ENCODE measurements around the gene AMFR.

DNA sequence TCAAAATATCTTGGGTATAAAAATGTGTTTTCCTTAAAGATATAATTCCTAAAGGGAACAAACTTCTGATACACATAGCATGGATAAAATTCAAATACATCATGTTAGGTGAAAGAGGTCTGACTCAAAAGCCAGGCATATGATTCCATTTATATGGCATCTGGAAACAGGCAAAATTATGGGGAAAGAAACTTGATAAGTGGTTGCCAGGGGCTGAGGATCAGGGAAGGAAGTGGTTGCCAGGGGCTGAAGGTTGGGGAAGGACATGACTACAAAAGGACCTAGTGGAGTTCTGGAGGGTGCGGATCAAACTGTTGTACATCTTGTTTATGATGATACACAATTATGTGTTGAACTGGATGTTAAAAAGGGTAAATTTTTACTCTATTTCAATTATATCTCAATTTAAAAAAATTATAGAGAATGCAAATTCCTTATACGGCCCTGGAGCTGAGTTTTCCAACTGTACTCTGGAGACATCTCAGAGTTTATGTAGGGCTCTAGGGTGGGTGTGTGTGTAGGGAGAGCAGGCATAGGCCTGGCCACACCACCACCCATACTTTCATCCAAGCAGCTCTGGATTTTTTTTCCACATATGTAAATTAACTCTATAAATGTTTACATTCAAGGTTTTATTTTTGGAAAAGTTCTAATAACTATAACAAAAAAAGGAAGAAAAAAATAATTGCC, 55.0 kb downstream of the AMFR start:
- TF ChIP-seq, protein P1, sequence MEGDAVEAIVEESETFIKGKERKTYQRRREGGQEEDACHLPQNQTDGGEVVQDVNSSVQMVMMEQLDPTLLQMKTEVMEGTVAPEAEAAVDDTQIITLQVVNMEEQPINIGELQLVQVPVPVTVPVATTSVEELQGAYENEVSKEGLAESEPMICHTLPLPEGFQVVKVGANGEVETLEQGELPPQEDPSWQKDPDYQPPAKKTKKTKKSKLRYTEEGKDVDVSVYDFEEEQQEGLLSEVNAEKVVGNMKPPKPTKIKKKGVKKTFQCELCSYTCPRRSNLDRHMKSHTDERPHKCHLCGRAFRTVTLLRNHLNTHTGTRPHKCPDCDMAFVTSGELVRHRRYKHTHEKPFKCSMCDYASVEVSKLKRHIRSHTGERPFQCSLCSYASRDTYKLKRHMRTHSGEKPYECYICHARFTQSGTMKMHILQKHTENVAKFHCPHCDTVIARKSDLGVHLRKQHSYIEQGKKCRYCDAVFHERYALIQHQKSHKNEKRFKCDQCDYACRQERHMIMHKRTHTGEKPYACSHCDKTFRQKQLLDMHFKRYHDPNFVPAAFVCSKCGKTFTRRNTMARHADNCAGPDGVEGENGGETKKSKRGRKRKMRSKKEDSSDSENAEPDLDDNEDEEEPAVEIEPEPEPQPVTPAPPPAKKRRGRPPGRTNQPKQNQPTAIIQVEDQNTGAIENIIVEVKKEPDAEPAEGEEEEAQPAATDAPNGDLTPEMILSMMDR (IDR thresholded peaks at IDR 0.05 in 2 of 3, conservative IDR thresholded peaks at IDR 0.05 in 1 of 3; ENCODE audit: control insufficient read depth in 2 of 3, extremely low read depth in 1 of 3, insufficient read depth in 1 of 3, low read depth in 3 of 3, low read length in 3 of 3): no peak
- TF ChIP-seq NFIC (IDR thresholded peaks at IDR 0.05; ENCODE audit: low read depth, low read length) (no peak), ZZZ3 (IDR thresholded peaks at IDR 0.05; ENCODE audit: control insufficient read depth, insufficient read length, low read depth) (no peak), TCF12 (IDR thresholded peaks at IDR 0.05; ENCODE audit: low read depth, low read length) (no peak), SMC3 (IDR thresholded peaks at IDR 0.05; ENCODE audit: borderline replicate concordance, low read length) (no peak), DPF2 (IDR thresholded peaks at IDR 0.05) (no peak), ZNF384 (IDR thresholded peaks at IDR 0.05; ENCODE audit: borderline replicate concordance, low read depth, low read length) (no peak), YBX1 (IDR thresholded peaks at IDR 0.05) (no peak), SMAD1 (IDR thresholded peaks at IDR 0.05; ENCODE audit: low read depth, partially characterized antibody) (no peak), BCL11A (IDR thresholded peaks at IDR 0.05; ENCODE audit: low read depth, low read length) (no peak), CHD1 (IDR thresholded peaks at IDR 0.05; ENCODE audit: low read depth, low read length) (no peak)
- TF ChIP-seq, protein P2, sequence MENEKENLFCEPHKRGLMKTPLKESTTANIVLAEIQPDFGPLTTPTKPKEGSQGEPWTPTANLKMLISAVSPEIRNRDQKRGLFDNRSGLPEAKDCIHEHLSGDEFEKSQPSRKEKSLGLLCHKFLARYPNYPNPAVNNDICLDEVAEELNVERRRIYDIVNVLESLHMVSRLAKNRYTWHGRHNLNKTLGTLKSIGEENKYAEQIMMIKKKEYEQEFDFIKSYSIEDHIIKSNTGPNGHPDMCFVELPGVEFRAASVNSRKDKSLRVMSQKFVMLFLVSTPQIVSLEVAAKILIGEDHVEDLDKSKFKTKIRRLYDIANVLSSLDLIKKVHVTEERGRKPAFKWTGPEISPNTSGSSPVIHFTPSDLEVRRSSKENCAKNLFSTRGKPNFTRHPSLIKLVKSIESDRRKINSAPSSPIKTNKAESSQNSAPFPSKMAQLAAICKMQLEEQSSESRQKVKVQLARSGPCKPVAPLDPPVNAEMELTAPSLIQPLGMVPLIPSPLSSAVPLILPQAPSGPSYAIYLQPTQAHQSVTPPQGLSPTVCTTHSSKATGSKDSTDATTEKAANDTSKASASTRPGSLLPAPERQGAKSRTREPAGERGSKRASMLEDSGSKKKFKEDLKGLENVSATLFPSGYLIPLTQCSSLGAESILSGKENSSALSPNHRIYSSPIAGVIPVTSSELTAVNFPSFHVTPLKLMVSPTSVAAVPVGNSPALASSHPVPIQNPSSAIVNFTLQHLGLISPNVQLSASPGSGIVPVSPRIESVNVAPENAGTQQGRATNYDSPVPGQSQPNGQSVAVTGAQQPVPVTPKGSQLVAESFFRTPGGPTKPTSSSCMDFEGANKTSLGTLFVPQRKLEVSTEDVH (IDR thresholded peaks at IDR 0.05; ENCODE audit: low read depth, partially characterized antibody): no peak
- TF ChIP-seq, protein P3, sequence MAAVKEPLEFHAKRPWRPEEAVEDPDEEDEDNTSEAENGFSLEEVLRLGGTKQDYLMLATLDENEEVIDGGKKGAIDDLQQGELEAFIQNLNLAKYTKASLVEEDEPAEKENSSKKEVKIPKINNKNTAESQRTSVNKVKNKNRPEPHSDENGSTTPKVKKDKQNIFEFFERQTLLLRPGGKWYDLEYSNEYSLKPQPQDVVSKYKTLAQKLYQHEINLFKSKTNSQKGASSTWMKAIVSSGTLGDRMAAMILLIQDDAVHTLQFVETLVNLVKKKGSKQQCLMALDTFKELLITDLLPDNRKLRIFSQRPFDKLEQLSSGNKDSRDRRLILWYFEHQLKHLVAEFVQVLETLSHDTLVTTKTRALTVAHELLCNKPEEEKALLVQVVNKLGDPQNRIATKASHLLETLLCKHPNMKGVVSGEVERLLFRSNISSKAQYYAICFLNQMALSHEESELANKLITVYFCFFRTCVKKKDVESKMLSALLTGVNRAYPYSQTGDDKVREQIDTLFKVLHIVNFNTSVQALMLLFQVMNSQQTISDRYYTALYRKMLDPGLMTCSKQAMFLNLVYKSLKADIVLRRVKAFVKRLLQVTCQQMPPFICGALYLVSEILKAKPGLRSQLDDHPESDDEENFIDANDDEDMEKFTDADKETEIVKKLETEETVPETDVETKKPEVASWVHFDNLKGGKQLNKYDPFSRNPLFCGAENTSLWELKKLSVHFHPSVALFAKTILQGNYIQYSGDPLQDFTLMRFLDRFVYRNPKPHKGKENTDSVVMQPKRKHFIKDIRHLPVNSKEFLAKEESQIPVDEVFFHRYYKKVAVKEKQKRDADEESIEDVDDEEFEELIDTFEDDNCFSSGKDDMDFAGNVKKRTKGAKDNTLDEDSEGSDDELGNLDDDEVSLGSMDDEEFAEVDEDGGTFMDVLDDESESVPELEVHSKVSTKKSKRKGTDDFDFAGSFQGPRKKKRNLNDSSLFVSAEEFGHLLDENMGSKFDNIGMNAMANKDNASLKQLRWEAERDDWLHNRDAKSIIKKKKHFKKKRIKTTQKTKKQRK (IDR thresholded peaks at IDR 0.05; ENCODE audit: low read depth, low read length): no peak
- TF ChIP-seq, protein P4, sequence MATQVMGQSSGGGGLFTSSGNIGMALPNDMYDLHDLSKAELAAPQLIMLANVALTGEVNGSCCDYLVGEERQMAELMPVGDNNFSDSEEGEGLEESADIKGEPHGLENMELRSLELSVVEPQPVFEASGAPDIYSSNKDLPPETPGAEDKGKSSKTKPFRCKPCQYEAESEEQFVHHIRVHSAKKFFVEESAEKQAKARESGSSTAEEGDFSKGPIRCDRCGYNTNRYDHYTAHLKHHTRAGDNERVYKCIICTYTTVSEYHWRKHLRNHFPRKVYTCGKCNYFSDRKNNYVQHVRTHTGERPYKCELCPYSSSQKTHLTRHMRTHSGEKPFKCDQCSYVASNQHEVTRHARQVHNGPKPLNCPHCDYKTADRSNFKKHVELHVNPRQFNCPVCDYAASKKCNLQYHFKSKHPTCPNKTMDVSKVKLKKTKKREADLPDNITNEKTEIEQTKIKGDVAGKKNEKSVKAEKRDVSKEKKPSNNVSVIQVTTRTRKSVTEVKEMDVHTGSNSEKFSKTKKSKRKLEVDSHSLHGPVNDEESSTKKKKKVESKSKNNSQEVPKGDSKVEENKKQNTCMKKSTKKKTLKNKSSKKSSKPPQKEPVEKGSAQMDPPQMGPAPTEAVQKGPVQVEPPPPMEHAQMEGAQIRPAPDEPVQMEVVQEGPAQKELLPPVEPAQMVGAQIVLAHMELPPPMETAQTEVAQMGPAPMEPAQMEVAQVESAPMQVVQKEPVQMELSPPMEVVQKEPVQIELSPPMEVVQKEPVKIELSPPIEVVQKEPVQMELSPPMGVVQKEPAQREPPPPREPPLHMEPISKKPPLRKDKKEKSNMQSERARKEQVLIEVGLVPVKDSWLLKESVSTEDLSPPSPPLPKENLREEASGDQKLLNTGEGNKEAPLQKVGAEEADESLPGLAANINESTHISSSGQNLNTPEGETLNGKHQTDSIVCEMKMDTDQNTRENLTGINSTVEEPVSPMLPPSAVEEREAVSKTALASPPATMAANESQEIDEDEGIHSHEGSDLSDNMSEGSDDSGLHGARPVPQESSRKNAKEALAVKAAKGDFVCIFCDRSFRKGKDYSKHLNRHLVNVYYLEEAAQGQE (IDR thresholded peaks at IDR 0.05; ENCODE audit: low read depth, low read length): no peak

All from GM12878 (cell line).